HG02981 (cell line): ENCODE measurements around the gene PFKL.

Source experiments
- ATAC-seq: cut with Tn5 transposase; IDR thresholded peaks from one replicate; pipeline ENCODE4 v1.9.1; 2021; ENCODE audit warnings: mild to moderate bottlenecking, moderate library complexity; ENCODE audit not compliant: unreplicated experiment

The PFKL gene

DNA sequence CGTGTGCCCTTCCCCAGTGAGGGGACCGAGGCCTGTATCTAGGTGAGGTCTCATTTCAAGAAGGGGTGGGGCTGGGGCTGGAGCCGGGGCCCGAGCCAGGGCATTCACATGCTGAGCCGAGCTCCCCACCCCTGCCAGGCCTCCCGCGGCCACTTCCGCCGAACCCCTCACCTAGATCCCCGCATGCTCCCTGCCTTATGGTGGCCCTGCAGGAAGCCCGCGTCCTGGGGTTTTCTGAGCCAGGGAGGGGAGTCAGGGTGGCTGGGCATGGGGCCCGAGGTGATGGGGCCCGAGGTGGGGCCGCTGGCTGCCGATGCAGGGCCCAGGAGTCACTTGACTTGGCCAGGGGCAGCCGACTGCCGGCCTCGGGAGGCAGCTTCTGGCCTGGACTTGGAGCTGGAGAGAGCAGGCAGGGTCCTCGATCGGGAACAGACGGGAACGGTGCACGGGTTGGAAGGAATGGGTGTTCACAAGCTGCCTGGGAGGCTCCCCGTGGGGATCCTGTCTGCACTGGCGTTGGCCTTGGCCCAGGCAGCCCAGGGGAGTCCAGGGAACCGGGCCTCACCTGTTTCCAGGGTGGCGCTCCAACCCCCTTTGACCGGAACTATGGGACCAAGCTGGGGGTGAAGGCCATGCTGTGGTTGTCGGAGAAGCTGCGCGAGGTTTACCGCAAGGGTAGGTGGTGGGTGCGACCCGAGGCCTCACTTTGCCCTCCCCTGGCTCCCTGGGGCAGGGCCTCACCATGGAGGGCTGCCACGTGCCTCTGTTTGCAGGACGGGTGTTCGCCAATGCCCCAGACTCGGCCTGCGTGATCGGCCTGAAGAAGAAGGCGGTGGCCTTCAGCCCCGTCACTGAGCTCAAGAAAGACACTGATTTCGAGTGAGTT lies 25.8 kb downstream of the PFKL start:
- no peak for ATAC-seq

GRCh38 chr21:44326272-44326647 lies 26.4 kb downstream of the PFKL start:
- ATAC-seq = no peak

GRCh38 chr21:44326716-44327602 lies 27.1 kb downstream of the PFKL start:
- no peak for ATAC-seq

DNA sequence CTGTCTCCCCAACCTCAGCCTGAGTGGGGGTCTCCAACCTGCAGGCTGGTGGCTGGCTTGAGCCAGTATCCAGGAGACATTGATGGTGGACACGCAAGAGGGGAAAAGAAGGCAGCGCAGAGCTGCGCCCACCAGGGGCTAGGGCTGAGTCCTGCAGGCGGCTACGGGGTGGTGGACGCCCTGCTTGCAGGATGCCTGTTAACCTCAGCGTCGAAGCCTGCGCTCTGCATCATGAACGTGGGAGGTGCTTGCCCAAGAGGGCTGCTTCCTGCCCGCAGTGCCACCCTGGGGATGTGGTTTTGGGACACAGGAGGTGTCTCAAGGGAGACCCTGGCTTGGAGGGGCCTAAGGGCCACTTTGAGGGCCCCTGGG lies 27.7 kb downstream of the PFKL start:
- ATAC-seq = no peak

DNA sequence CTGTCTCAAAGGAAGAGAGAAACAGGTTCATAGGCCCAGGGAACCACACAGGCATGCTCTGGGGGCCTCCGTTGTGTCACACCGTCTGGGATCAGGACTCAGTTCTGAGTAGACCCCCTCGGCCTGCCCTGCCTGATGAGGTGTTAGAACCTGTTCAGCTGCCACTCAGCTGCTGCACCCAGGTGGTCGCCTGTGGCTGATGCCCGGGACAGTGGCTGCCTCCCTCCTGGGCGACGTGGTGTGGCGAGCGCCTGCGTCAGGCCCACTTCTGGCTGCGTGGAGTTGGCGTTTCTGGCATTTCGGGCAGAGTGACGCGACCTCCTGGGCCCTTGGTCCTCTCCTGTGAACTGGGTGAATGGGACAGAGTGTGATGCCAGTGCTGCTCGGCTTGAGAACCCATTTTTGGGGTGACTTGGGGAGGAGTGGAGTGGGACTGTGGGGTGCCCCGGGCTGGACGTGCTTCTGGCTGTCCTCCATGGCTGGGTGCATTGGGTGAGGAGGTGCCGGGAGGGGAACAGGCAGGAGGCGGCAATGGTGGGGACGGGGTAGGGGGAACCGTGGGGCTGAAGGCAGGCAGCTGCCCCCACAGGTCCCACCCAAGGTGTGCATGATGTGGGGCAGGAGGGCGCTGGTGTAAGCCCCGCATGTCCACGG lies 28.5 kb downstream of the PFKL start:
- ATAC-seq = no peak

- no peak for ATAC-seq
Measured at GRCh38 chr21:44329086-44329889, 29.4 kb downstream of the PFKL start.

GRCh38 chr21:44329971-44330681 lies 30.3 kb downstream of the PFKL start:
- no peak for ATAC-seq

DNA sequence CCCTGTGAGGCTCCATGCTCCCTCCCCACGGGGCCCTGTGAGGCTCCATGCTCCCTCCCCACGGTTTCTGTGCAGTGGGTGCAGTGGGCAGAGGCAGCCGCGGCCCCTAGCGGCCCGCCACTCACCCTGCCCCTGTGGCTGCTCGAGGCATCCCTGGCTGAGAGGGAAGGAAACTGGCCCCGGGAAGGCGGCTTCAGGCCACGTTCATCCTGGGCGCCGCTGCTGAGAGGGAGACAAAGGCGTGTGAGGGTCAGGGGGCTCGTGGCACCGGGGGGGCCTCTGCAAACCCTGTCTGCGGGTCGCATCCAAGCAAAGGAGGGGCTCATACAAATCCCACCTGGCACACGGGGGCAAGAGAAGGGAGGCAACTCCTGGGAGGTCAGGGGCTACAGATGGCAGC lies 30.8 kb downstream of the PFKL start:
- ATAC-seq = no peak

GRCh38 chr21:44331209-44331608 lies 31.4 kb downstream of the PFKL start:
- no peak for ATAC-seq

DNA sequence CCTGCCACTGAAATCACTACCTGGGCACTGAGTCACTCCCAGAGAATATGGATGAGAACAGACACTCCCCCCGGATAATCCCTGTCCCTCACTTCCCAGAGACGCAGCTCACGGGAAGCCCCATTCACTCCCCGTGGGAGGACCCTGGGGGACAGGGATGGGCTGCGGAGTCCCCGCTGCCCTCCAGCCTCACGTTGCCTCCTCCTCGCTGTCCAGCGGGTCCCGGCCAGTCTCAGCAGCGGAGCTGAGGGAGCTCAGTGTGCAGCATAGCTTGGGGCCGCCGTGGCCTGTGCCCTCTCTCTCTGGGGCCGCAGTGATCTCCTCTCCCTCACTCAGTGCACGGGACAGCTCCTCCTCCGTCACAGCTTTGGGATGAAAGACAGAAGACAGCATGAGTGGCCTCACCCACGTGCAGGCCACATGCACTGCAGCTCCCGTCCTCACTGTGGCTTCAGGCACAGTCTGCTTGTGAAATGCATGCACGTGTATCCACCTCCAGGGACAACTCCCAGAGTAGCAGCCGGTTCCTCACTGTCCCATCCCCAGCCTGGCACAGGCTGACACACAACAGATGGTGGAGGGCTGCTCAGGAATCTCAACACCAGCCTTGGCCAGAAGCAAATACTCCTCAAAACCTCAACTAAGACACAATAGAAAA lies 31.9 kb downstream of the PFKL start:
- ATAC-seq = no peak

- ATAC-seq = no peak
Measured at GRCh38 chr21:44332383-44332782, 32.5 kb downstream of the PFKL start.

DNA sequence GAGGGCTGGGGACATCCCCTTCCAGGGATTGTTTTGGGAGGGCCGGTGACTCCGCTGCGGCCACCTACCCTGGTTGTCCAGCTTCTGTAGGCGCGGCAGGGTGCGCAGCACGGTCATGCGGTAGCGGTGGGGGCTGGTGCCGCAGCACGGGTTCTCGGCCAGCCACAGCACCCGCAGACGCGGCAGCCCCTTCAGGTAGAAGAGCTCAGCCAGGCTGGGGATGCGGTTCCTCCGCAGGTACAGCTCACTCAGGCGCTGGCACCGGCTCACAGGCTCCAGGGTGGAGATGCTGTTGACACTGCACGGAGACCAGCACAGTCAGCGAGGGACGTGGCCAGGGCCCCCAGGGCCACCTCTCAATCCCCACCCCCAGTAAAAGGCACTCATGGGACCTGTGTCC lies 33.1 kb downstream of the PFKL start:
- no peak for ATAC-seq

GRCh38 chr21:44333509-44334328 lies 33.9 kb downstream of the PFKL start:
- no peak for ATAC-seq

DNA sequence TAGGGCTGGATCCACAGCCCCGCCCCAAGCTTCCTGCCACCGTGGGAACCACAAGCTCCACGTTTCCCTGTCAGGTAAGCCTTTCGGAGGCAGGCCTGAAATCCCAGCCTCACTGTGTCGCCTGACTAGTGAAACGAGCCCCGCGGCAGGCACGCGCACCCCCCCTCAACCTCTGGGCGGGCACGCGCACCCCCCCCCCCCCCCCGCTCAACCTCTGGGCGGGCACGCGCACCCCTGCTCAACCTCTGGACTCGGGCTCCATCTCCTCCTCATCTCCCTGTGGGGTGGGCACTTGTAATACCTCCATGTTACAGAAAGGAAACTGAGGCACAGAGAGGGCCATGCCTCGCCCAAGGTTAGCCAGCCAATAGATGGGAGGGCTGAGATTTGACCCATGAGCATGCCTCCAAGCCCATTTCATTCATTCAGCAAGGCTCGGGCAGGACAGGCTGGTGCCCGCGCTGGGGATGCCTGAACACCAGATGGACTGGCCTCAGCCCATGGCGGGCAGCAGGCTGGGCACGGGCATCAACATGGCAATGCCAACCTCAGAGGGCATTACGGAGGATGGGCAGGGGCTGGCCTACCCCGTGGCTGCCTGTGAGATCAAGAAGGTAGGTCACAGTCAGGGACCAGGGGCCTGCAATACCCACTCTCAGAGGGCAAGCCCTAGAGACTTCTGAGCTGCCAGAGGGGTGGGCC lies 34.6 kb downstream of the PFKL start:
- no peak for ATAC-seq

DNA sequence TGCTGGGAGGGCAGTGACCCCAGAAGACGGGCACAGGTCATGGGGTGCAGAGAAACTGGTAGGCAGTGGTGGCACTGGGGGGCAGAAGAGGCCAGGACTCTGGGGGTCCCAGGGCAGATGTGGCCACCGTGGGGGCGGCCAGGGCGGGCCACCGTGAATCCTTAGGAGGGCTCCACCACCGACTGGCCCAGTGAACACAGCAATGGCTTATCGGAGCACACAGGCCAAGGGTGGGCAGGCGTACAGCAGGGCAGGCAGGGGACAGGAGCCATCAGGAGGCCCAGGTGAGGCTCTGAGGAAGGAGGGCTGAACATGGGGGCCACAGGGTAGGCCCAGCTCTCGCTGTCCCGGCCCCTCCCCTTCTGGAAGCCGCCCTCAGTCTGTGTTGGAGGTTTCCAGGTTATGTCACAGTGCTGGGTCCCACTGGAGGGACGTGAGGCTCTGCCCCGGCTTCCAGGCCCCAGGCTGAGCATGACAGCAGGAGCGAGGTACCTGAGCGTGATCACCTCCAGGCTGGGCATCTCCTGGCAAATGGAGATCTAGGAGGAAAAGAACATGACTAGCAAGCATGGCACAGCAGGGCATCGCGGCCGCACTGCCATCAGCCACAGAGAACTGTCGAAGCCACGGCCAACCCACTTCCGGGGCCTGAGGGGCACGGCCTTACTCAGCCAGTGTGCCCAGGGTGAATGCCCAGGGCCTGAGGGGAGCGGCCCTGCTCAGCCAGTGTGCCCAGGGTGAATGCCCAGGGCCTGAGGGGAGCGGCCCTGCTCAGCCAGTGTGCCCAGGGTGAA lies 35.6 kb downstream of the PFKL start:
- no peak for ATAC-seq

DNA sequence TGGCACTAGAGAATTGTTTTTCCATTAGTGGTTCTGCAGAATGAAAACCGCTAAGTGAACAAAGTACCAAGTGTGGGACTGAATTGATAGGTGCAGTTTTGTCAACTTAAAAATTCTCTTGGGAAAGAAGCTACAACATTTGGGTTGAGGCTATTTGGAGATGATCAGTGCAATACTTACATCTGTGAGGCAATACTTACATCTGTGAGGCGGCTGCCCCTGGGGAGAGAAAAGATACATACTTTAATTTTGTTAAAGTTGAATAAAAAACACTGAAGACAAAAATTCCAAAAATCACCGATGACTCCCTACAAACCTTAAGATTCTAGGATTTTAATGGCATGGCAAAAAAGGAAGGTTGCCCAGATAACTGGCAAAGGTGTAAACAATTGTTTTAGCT lies 37.6 kb downstream of the PFKL start:
- ATAC-seq = no peak
